A673 (cell line): ENCODE data around the gene OR4X2. TPM values are rescaled to one million over a fixed set of nuclear protein-coding genes. Genes with fewer than 3 reads are reported as not detected.

ENCODE experiments used
- BruUV-seq: library from RNA; stranded (reverse); fragments of 400-500 nt; replicated peaks from 2 replicates; lab custom pipeline; 2021; lab: Mats Ljungman, UMichigan
- CTCF ChIA-PET: fragments of 300-600 bp; sonication (Branson Sonifier 250); formaldehyde crosslinking; loops from one replicate; lab custom pipeline; 2022; ENCODE audit warnings: antibody characterized with exemption; lab: Charles Lee
- POLR2A ChIA-PET: fragments of 300-600 bp; sonication (Branson Sonifier 250); formaldehyde crosslinking; loops from one replicate; lab custom pipeline; 2022; ENCODE audit warnings: antibody characterized with exemption; ENCODE audit not compliant: low non-redundant PET; lab: Charles Lee
- DNase-seq: peaks from one replicate; pipeline ENCODE4 v3.0.0-alpha.2; 2015; ENCODE audit warnings: low spot score
- H3K27ac ChIP-seq: fragments of 200-600 bp; sonication (generic); 2 replicates; pipeline ENCODE4 v1.5.1; 2016; ENCODE audit warnings: mixed run types, low read depth, mild to moderate bottlenecking, mixed read lengths, antibody characterized with exemption, low read length; ENCODE audit not compliant: poor library complexity, severe bottlenecking
- H3K27me3 ChIP-seq: fragments of 200-600 bp; sonication (generic); replicated peaks from 2 replicates; pipeline ENCODE4 v1.6.1; 2017; ENCODE audit warnings: mixed run types, low read depth, mild to moderate bottlenecking, mixed read lengths, antibody characterized with exemption, low read length; ENCODE audit not compliant: insufficient read depth, poor library complexity
- H3K36me3 ChIP-seq: fragments of 200-600 bp; sonication (generic); 2 replicates; pipeline ENCODE4 v1.6.1; 2016; ENCODE audit warnings: mixed run types, mild to moderate bottlenecking, mixed read lengths, antibody characterized with exemption, low read length; ENCODE audit not compliant: insufficient read depth, poor library complexity, severe bottlenecking
- H3K4me1 ChIP-seq: fragments of 200-600 bp; sonication (generic); 2 replicates; pipeline ENCODE4 v1.6.1; 2017; ENCODE audit warnings: mixed run types, mild to moderate bottlenecking, mixed read lengths, antibody characterized with exemption, low read length; ENCODE audit not compliant: insufficient read depth, poor library complexity, severe bottlenecking
- H3K4me3 ChIP-seq: fragments of 200-600 bp; sonication (generic); 2 replicates; pipeline ENCODE4 v1.5.1; 2016; ENCODE audit warnings: low read depth, mixed run types, mild to moderate bottlenecking, mixed read lengths, low read length; ENCODE audit not compliant: poor library complexity, severe bottlenecking
- H3K9me3 ChIP-seq: fragments of 200-600 bp; sonication (generic); 2 replicates; pipeline ENCODE4 v1.6.1; 2016; ENCODE audit warnings: mixed run types, low read depth, mild to moderate bottlenecking, mixed read lengths, antibody characterized with exemption, low read length; ENCODE audit not compliant: poor library complexity, severe bottlenecking
- CTCF ChIP-seq: fragments of 300-800, 200-600 bp; sonication (generic); conservative IDR thresholded peaks from 2 replicates; pipeline ENCODE4 v1.5.1; 2017; ENCODE audit warnings: low read depth, mild to moderate bottlenecking, antibody characterized with exemption, low read length, moderate library complexity, mixed read lengths
- EZH2 ChIP-seq: fragments of 200-600 bp; sonication (generic); IDR thresholded peaks from 2 replicates; pipeline ENCODE4 v1.6.1; 2017; ENCODE audit warnings: borderline replicate concordance, low read depth, mild to moderate bottlenecking, mixed read lengths, antibody characterized with exemption, low read length; ENCODE audit not compliant: poor library complexity, severe bottlenecking
- intact Hi-C: fragments of 100-400 bp; cut with micrococcal nuclease; formaldehyde crosslinking; loops from one replicate; pipeline ENCODE4 v1.10.0; 2022; ENCODE audit not compliant: unreplicated experiment
- total RNA-seq: library from RNA; stranded (reverse); gene quantifications from 2 replicates; pipeline ENCODE4 v1.2.3, GENCODE V29; 2021

Gene OR4X2
- total RNA-seq, 1 experiment from 2014 or later = not detected

GRCh38 chr11:48263423-48263911 lies 18.6 kb downstream of the OR4X2 start, which contains the start of gene OR4X1:
Gene OR4X1, plus strand, starts transcription at chr11:48263861. Its CDS starts 0 bp downstream, at chr11:48263861.
- Histone ChIP-seq H3K4me3 (no peak within 1 kb of the TSS), H3K9me3 (no peaks in the 10 kb centered on the region), H3K27me3 (no peaks in the 10 kb centered on the region), H3K4me1 (no peaks in the 10 kb centered on the region), H3K27ac (no peak within 1 kb of the TSS), H3K36me3 (no peaks in the 10 kb centered on the region)
- TF ChIP-seq CTCF (no peak), EZH2 (no peak)
- BruUV-seq = no TSS peak
- ChIA-PET POLR2A (no interaction called here), CTCF (no interaction called here)
- intact Hi-C loops = no loop called here
- DNase-seq = no peak

- intact Hi-C loops = no loop called here
- Histone ChIP-seq H3K27ac (no peak overlapping the region), H3K36me3 (no peaks in the 10 kb centered on the region), H3K27me3 (no peaks in the 10 kb centered on the region), H3K4me3 (no peak overlapping the region), H3K4me1 (no peaks in the 10 kb centered on the region), H3K9me3 (no peaks in the 10 kb centered on the region)
- no TSS peak for BruUV-seq
- ChIA-PET POLR2A (no interaction called here), CTCF (no interaction called here)
- TF ChIP-seq CTCF (no peak), EZH2 (no peak)
- no peak for DNase-seq
Observed at GRCh38 chr11:48270621-48271020, 25.7 kb downstream of the OR4X2 start.

GRCh38 chr11:48272606-48273005 lies 27.7 kb downstream of the OR4X2 start:
- Histone ChIP-seq H3K36me3 (no peaks in the 10 kb centered on the region), H3K27ac (no peak overlapping the region), H3K9me3 (no peaks in the 10 kb centered on the region), H3K27me3 (no peaks in the 10 kb centered on the region), H3K4me3 (no peak overlapping the region), H3K4me1 (no peaks in the 10 kb centered on the region)
- intact Hi-C loops = no loop called here
- DNase-seq = no peak
- POLR2A ChIA-PET = no interaction called here
- BruUV-seq = no TSS peak
- TF ChIP-seq CTCF = no peak
- TF ChIP-seq EZH2 = no peak
- CTCF ChIA-PET = no interaction called here

Other genes starting within 250 kb of the OR4X2 start
- not detected in 2 replicates for gene OR4B1, start 28.3 kb upstream of the OR4X2 start, total RNA-seq
- gene OR4X1, start 18.8 kb downstream of the OR4X2 start, total RNA-seq = not detected in 2 replicates
- gene OR4S1, start 61.1 kb downstream of the OR4X2 start, total RNA-seq = not detected in 2 replicates
- gene OR4C3, start 79.8 kb downstream of the OR4X2 start, total RNA-seq = not detected in 2 replicates
- gene OR4C5, start 121.4 kb downstream of the OR4X2 start, total RNA-seq = not detected in 2 replicates
- gene OR4A47, start 243.7 kb downstream of the OR4X2 start, total RNA-seq = not detected in 2 replicates